Measurements from ENCODE around the gene PSMA8. TPM values are rescaled to one million over a fixed set of nuclear protein-coding genes. Genes with fewer than 3 reads are reported as not detected.

PSMA8 gene
- total RNA-seq, 1 experiment from 2014 or later: not detected

GRCh38 chr18:26088487-26088886, 45.2 kb upstream of the PSMA8 start:
- Histone ChIP-seq H3K27me3 (replicated peaks; ENCODE audit: insufficient read depth, low read depth, low read length, poor library complexity) (no peaks in the 10 kb centered on the region), H3K36me3 (ENCODE audit: insufficient read depth, low read length, poor library complexity, severe bottlenecking) (peaks cover 37% of the 10 kb centered on the region), H3K27ac (ENCODE audit: low read depth, low read length, poor library complexity, severe bottlenecking) (no peak overlapping the region), H3K4me3 (ENCODE audit: low read depth, low read length, poor library complexity, severe bottlenecking) (peak overlapping the region; percentile 78), H3K4me1 (ENCODE audit: insufficient read depth, low read length, poor library complexity, severe bottlenecking) (peaks cover 10% of the 10 kb centered on the region), H3K9me3 (ENCODE audit: low read depth, low read length, poor library complexity, severe bottlenecking) (no peaks in the 10 kb centered on the region)
- intact Hi-C loops (cut with micrococcal nuclease; ENCODE audit: unreplicated experiment): no loop called here
- peak; percentile 4 for DNase-seq (ENCODE audit: low spot score)
- BruUV-seq (replicated peaks): no TSS peak
- TF ChIP-seq CTCF (conservative IDR thresholded peaks at IDR 0.05; ENCODE audit: low read depth, low read length) (no peak), EZH2 (IDR thresholded peaks at IDR 0.05; ENCODE audit: borderline replicate concordance, low read depth, low read length, poor library complexity, severe bottlenecking) (no peak)
- ChIA-PET CTCF (no interaction called here), POLR2A (ENCODE audit: low non-redundant PET) (no interaction called here)

GRCh38 chr18:26089293-26090129, 44.2 kb upstream of the PSMA8 start:
- BruUV-seq (replicated peaks): no TSS peak
- H3K27ac ChIP-seq (ENCODE audit: low read depth, low read length, poor library complexity, severe bottlenecking): peak overlapping the region; percentile 95
- no peak for TF ChIP-seq CTCF (conservative IDR thresholded peaks at IDR 0.05; ENCODE audit: low read depth, low read length)
- no peak for TF ChIP-seq EZH2 (IDR thresholded peaks at IDR 0.05; ENCODE audit: borderline replicate concordance, low read depth, low read length, poor library complexity, severe bottlenecking)

GRCh38 chr18:26090130-26091046, 43.3 kb upstream of the PSMA8 start, which contains the start of gene SS18:
SS18 (minus strand) TSS chr18:26090613; CDS start chr18:26090569, 44 bp downstream.
- Histone ChIP-seq H3K9me3 (ENCODE audit: low read depth, low read length, poor library complexity, severe bottlenecking) (no peaks in the 10 kb centered on the region), H3K27ac (ENCODE audit: low read depth, low read length, poor library complexity, severe bottlenecking) (peak within 1 kb of the TSS; percentile 95), H3K4me3 (ENCODE audit: low read depth, low read length, poor library complexity, severe bottlenecking) (peak within 1 kb of the TSS; percentile 78), H3K36me3 (ENCODE audit: insufficient read depth, low read length, poor library complexity, severe bottlenecking) (peaks cover 18% of the 10 kb centered on the region), H3K4me1 (ENCODE audit: insufficient read depth, low read length, poor library complexity, severe bottlenecking) (peaks cover 10% of the 10 kb centered on the region), H3K27me3 (replicated peaks; ENCODE audit: insufficient read depth, low read depth, low read length, poor library complexity) (no peaks in the 10 kb centered on the region)
- TF ChIP-seq EZH2 (IDR thresholded peaks at IDR 0.05; ENCODE audit: borderline replicate concordance, low read depth, low read length, poor library complexity, severe bottlenecking): no peak
- TF ChIP-seq CTCF (conservative IDR thresholded peaks at IDR 0.05; ENCODE audit: low read depth, low read length): no peak
- intact Hi-C loops (cut with micrococcal nuclease; ENCODE audit: unreplicated experiment): no loop called here
- DNase-seq (ENCODE audit: low spot score): peak; percentile 95
- CTCF ChIA-PET: no interaction called here
- POLR2A ChIA-PET (ENCODE audit: low non-redundant PET): interaction anchor here (0.6 kb wide), 1 partner anchor 28 kb away, joined by 4 read pairs; no protein-coding TSS in a partner anchor
- BruUV-seq (replicated peaks): no TSS peak

More at GRCh38 chr18:26089293-26090129, 44.2 kb upstream of the PSMA8 start:
- H3K36me3 ChIP-seq (ENCODE audit: insufficient read depth, low read length, poor library complexity, severe bottlenecking): peaks cover 27% of the 10 kb centered on the region
- peak; percentile 27 for DNase-seq (ENCODE audit: low spot score)
- H3K4me3 ChIP-seq (ENCODE audit: low read depth, low read length, poor library complexity, severe bottlenecking): peak overlapping the region; percentile 78
- no peaks in the 10 kb centered on the region for H3K9me3 ChIP-seq (ENCODE audit: low read depth, low read length, poor library complexity, severe bottlenecking)
- POLR2A ChIA-PET (ENCODE audit: low non-redundant PET): interaction anchor here (0.6 kb wide), 1 partner anchor 27 kb away, joined by 4 read pairs; no protein-coding TSS in a partner anchor
- H3K27me3 ChIP-seq (replicated peaks; ENCODE audit: insufficient read depth, low read depth, low read length, poor library complexity): no peaks in the 10 kb centered on the region
- H3K4me1 ChIP-seq (ENCODE audit: insufficient read depth, low read length, poor library complexity, severe bottlenecking): peaks cover 10% of the 10 kb centered on the region
- intact Hi-C loops (cut with micrococcal nuclease; ENCODE audit: unreplicated experiment): no loop called here
- CTCF ChIA-PET: no interaction called here

All from A673 (cell line).